ENCODE results near the gene SMURF1.

- no peak for TF ChIP-seq CTCF (conservative IDR thresholded peaks at IDR 0.05 in 1 of 2, IDR thresholded peaks at IDR 0.05 in 1 of 2; ENCODE audit: low read depth in 1 of 2, low read length in 2 of 2)
- no peak for TF ChIP-seq EZH2 (IDR thresholded peaks at IDR 0.05; ENCODE audit: low read length, missing control alignments)
These were observed 147.8 kb downstream of the SMURF1 start for GRCh38 chr7:98996150-98996552.
